Measurements from ENCODE around the gene MYRIP. TPM values are rescaled to one million over a fixed set of nuclear protein-coding genes. Genes with fewer than 3 reads are reported as not detected.
A peak's percentile ranks its signal among the peaks of the same experiment; 100 is the strongest.

MYRIP gene
- total and polyA plus RNA-seq, 10 of the 15 experiments (the other 5 are each of a cell fraction or from before 2014, with no cell fraction given), result 0.03 to 0.08 (median 0.04) TPM; not detected in 6

DNA sequence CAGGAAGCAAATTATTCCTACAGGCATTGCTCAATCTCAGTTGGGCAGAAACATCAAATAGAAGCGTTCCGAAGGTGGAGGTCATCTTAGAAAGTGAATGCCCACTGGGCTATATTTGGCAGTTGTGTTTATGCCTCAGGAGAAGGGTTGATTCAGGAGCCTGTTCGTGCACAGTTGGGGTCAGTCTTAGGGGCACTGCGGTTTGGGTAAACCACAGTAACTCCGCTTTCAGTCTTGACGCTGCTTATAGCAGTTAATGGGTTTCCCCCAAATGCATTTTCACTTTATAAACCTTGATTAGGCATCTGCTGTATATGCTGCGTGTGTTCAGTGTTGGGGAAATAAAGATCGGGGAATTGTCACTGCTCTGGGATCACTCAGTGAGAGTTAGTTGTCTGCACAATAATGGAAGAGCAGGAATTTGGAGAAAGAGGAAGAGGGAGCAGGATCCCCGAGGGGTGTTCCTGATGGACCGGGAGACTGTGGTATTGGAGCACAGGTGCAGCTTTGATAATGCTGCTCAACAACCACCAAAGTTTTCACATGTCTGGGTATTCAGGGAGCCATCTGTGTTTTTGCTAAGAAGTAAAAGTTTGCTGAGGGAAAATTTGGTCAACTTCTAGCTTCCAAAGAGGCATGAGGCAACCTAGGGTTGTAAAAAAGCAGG, 375.8 kb downstream of the MYRIP start (continued):
- TF ChIP-seq WRNIP1 (IDR thresholded peaks at IDR 0.05; ENCODE audit: borderline replicate concordance, low read depth, low read length), result no peak
- no peak for TF ChIP-seq BMI1 (IDR thresholded peaks at IDR 0.05; ENCODE audit: borderline replicate concordance)
- TF ChIP-seq TCF3 (IDR thresholded peaks at IDR 0.05; ENCODE audit: borderline replicate concordance, insufficient read depth, low read depth, low read length), result peak; percentile 65; the same call in 1 of the 2 replicates
- TF ChIP-seq KLF5 (IDR thresholded peaks at IDR 0.05; ENCODE audit: partially characterized antibody), result no peak
- no peak for TF ChIP-seq ZSCAN29 (IDR thresholded peaks at IDR 0.05)
- TF ChIP-seq CREB1 (IDR thresholded peaks at IDR 0.05; ENCODE audit: low read depth), result no peak
- TF ChIP-seq, protein P1, sequence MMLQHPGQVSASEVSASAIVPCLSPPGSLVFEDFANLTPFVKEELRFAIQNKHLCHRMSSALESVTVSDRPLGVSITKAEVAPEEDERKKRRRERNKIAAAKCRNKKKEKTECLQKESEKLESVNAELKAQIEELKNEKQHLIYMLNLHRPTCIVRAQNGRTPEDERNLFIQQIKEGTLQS (IDR thresholded peaks at IDR 0.05; ENCODE audit: borderline replicate concordance, extremely low read depth, low read depth, low read length), result no peak
- TF ChIP-seq BRCA1 (IDR thresholded peaks at IDR 0.05; ENCODE audit: low read depth, low read length), result no peak
- TF ChIP-seq CBFB (IDR thresholded peaks at IDR 0.05; ENCODE audit: low read depth), result peak; percentile 99
- TF ChIP-seq SP1 (IDR thresholded peaks at IDR 0.05; ENCODE audit: low read depth, low read length), result peak; percentile 77
- TF ChIP-seq IRF5 (IDR thresholded peaks at IDR 0.05; ENCODE audit: borderline replicate concordance), result no peak
- no peak for TF ChIP-seq SMAD5 (IDR thresholded peaks at IDR 0.05; ENCODE audit: low read depth)
- no peak for TF ChIP-seq CUX1 (IDR thresholded peaks at IDR 0.05; ENCODE audit: insufficient replicate concordance, low read depth, low read length)
- no peak for TF ChIP-seq NFYA (IDR thresholded peaks at IDR 0.05; ENCODE audit: borderline replicate concordance, low read depth, low read length)
- 0 out of 2 replicates have a peak, but pooled peaks have one; percentile 28 for TF ChIP-seq ATF7 (IDR thresholded peaks at IDR 0.05; ENCODE audit: low read depth)
- TF ChIP-seq, protein P2, sequence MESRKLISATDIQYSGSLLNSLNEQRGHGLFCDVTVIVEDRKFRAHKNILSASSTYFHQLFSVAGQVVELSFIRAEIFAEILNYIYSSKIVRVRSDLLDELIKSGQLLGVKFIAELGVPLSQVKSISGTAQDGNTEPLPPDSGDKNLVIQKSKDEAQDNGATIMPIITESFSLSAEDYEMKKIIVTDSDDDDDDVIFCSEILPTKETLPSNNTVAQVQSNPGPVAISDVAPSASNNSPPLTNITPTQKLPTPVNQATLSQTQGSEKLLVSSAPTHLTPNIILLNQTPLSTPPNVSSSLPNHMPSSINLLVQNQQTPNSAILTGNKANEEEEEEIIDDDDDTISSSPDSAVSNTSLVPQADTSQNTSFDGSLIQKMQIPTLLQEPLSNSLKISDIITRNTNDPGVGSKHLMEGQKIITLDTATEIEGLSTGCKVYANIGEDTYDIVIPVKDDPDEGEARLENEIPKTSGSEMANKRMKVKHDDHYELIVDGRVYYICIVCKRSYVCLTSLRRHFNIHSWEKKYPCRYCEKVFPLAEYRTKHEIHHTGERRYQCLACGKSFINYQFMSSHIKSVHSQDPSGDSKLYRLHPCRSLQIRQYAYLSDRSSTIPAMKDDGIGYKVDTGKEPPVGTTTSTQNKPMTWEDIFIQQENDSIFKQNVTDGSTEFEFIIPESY (IDR thresholded peaks at IDR 0.05), result no peak
- TF ChIP-seq ZNF207 (IDR thresholded peaks at IDR 0.05; ENCODE audit: borderline replicate concordance), result no peak
- TF ChIP-seq BHLHE40 (IDR thresholded peaks at IDR 0.05; ENCODE audit: borderline replicate concordance in 1 of 2, low read depth in 2 of 2, low read length in 1 of 2), result peak; percentile 8 to 56; a peak in 2 of 4 replicates
- no peak for TF ChIP-seq KDM1A (IDR thresholded peaks at IDR 0.05; ENCODE audit: borderline replicate concordance)
- TF ChIP-seq CHD2 (IDR thresholded peaks at IDR 0.05; ENCODE audit: borderline replicate concordance, low read depth, low read length), result no peak
- no peak for TF ChIP-seq HCFC1 (IDR thresholded peaks at IDR 0.05; ENCODE audit: low read length)
- TF ChIP-seq NR2F1 (conservative IDR thresholded peaks at IDR 0.05), result peak; percentile 94
- TF ChIP-seq DPF2 (IDR thresholded peaks at IDR 0.05), result peak; percentile 83

Measured in GM12878 (cell line).